Rectal smooth muscle tissue (tissue), 1 donor: ENCODE measurements around the gene KSR2.

Experiments
- H3K27ac ChIP-seq: one replicate; pipeline ENCODE4 v1.7.0; 2013; ENCODE audit warnings: low read depth, low read length, inconsistent platforms
- H3K27me3 ChIP-seq: one replicate; pipeline ENCODE4 v1.7.0; 2013; ENCODE audit warnings: low read length; ENCODE audit not compliant: control insufficient read depth, insufficient read depth
- H3K36me3 ChIP-seq: one replicate; pipeline ENCODE4 v1.7.0; 2013; ENCODE audit warnings: low read length; ENCODE audit not compliant: control insufficient read depth, insufficient read depth
- H3K4me1 ChIP-seq: one replicate; pipeline ENCODE4 v1.7.0; 2013; ENCODE audit warnings: low read length; ENCODE audit not compliant: control insufficient read depth, insufficient read depth
- H3K4me3 ChIP-seq: one replicate; pipeline ENCODE4 v1.7.0; 2013; ENCODE audit warnings: low read length
- H3K9ac ChIP-seq: one replicate; pipeline ENCODE4 v1.7.0; 2013; ENCODE audit warnings: low read length

Gene KSR2

GRCh38 chr12:117699575-117699974, 269.2 kb downstream of the KSR2 start:
- H3K27ac ChIP-seq, result no peak overlapping the region
- no peaks in the 10 kb centered on the region for H3K27me3 ChIP-seq
- H3K4me1 ChIP-seq, result no peaks in the 10 kb centered on the region
- no peaks in the 10 kb centered on the region for H3K36me3 ChIP-seq
- no peak overlapping the region for H3K9ac ChIP-seq
- no peak overlapping the region for H3K4me3 ChIP-seq

DNA sequence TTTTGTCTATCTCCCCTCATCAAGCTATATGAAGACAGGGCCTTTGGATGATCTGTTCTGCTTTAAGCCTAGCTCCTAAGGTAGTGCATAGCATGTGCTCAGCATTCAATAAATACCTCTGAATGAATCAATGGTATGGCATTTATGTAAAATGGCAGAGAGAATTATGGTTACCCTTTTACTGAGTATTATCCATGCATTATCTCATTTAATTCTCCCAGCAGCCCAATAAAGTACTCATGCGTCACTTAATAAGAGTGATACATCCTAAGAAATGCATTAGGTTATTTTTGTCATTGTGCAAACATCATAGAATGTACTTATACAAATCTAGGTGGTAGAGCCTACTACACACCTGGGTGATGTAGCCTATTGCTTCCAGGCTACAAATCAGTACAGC, 269.7 kb downstream of the KSR2 start:
- Histone ChIP-seq H3K36me3 (no peaks in the 10 kb centered on the region), H3K27ac (no peak overlapping the region), H3K9ac (no peak overlapping the region), H3K4me3 (no peak overlapping the region), H3K4me1 (no peaks in the 10 kb centered on the region), H3K27me3 (no peaks in the 10 kb centered on the region)

DNA sequence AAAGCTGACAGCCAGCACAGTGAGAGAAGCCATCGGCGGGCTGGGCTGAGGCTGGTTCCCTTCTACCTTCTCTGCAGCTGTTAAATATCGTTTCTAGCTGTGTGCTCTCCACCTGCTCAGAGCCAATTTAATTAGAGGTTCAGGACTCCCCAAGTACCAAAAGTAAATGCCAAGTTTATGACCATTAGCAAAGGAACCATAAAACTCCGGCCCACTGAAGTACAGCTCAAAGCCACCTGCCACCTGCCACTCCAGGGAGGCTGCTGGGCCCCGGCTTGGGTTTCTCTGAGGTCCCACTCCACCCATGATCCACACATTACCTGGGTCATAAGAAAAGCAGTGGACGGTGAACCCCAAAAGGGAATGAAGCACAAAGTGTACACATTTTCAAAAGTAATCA, 272.8 kb downstream of the KSR2 start:
- H3K4me3 ChIP-seq, result no peak overlapping the region
- H3K4me1 ChIP-seq, result no peaks in the 10 kb centered on the region
- no peak overlapping the region for H3K9ac ChIP-seq
- H3K27ac ChIP-seq, result no peak overlapping the region
- no peaks in the 10 kb centered on the region for H3K27me3 ChIP-seq
- no peaks in the 10 kb centered on the region for H3K36me3 ChIP-seq

DNA sequence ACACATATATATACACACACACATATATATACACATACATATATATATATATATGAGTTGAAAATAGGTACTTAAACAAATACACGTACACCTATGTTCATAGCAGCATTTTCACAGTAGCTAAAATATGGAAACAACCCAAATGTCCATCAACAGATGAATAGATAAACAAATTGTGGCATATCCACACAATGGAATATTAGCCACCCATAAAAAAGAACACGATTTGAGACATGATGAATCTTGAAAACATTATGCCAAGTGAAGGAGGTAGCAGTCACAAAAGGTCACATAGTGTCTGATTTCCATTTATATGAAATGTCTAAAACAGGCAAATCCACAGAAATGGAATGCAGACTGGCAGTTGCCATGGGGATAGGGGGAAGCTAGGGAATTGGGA, 276.3 kb downstream of the KSR2 start:
- H3K27ac ChIP-seq, result no peak overlapping the region
- H3K27me3 ChIP-seq, result no peaks in the 10 kb centered on the region
- no peak overlapping the region for H3K9ac ChIP-seq
- no peaks in the 10 kb centered on the region for H3K36me3 ChIP-seq
- no peaks in the 10 kb centered on the region for H3K4me1 ChIP-seq
- no peak overlapping the region for H3K4me3 ChIP-seq

DNA sequence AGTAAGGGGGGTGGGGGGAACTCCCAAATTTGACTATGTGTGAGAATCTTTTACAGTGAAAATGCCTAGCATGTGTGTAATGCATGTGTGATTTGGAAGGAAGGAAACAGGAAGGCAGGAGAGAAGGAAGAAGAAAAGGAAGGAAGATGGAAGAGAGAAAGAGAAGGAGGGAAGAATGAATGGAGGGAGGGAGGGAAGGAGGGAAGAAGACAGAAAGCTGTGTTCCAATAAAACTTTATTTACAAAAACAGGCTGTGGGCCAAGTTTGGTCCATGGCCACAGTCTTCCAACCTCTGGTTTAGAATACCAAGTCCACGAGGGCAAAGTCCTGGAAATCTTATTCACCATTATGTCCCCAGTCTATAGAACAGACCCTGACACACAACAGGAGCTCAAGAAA, 278.9 kb downstream of the KSR2 start:
- no peaks in the 10 kb centered on the region for H3K27me3 ChIP-seq
- no peak overlapping the region for H3K9ac ChIP-seq
- H3K27ac ChIP-seq, result no peak overlapping the region
- no peaks in the 10 kb centered on the region for H3K4me1 ChIP-seq
- no peaks in the 10 kb centered on the region for H3K36me3 ChIP-seq
- no peak overlapping the region for H3K4me3 ChIP-seq

DNA sequence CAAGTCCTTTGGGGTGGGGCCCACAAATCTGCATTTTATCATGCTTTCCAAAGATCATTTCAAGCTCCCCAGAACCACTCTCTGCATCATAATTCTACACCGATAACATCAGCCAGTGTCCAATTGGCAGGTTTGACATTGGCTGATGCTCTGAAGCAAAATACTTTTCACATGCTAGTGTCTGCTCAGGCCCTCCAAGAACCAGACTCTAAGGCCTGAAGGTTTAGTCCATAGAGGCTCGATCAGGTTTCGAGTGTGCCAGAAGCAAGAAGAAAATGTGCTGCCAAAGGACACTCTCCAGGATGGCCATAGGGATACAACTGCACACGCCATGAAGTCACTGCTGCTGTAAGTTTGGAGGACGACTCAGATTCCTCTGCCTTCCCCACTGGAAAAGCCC, 280.3 kb downstream of the KSR2 start:
- H3K9ac ChIP-seq, result no peak overlapping the region
- no peaks in the 10 kb centered on the region for H3K4me1 ChIP-seq
- no peaks in the 10 kb centered on the region for H3K27me3 ChIP-seq
- H3K36me3 ChIP-seq, result no peaks in the 10 kb centered on the region
- H3K4me3 ChIP-seq, result no peak overlapping the region
- no peak overlapping the region for H3K27ac ChIP-seq

GRCh38 chr12:117686911-117687377, 281.8 kb downstream of the KSR2 start:
- H3K4me1 ChIP-seq, result no peaks in the 10 kb centered on the region
- H3K27ac ChIP-seq, result no peak overlapping the region
- no peaks in the 10 kb centered on the region for H3K27me3 ChIP-seq
- no peaks in the 10 kb centered on the region for H3K36me3 ChIP-seq
- H3K4me3 ChIP-seq, result no peak overlapping the region
- H3K9ac ChIP-seq, result no peak overlapping the region

GRCh38 chr12:117686210-117686609, 282.6 kb downstream of the KSR2 start:
- no peak overlapping the region for H3K27ac ChIP-seq
- H3K9ac ChIP-seq, result no peak overlapping the region
- H3K4me1 ChIP-seq, result no peaks in the 10 kb centered on the region
- no peak overlapping the region for H3K4me3 ChIP-seq
- no peaks in the 10 kb centered on the region for H3K27me3 ChIP-seq
- no peaks in the 10 kb centered on the region for H3K36me3 ChIP-seq

DNA sequence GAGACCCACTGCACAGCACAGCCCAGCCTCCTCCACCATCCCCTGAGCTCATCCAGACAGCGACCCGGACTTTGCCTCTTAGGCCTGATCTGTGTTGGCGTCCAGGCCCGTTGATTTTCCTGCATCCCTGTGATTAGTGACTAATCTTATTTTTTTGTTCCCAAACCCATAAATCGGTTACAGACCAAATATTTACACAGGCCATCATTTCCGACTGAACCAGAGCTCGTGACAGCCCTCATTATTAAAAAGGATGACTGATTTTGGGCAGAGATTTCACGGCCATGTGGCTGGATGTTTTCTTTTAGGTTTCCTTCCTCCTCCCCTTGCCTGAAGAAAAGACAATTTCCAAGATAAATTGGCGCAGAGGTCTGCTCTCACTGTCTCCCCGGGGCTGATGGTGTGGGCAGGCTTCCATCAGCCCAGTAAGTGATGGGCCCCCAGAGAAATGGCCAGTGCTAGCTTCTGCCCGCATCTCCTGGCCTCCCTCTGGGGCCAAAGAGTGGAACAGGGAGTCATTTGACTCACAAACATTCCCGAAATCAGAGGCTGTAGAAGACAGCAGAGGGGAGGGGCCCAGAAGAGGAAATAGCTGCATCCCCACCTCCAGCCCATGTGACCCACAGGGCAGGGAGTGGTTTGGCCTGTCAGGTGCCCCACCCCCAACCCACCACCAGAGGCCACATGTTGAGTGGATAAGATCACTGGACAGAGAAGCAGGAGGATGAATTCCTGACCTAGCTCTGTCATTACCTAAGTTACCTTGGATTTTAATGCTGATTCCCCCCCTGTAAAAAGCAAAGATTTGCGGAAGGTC, 283.5 kb downstream of the KSR2 start:
- no peak overlapping the region for H3K4me3 ChIP-seq
- no peaks in the 10 kb centered on the region for H3K27me3 ChIP-seq
- no peaks in the 10 kb centered on the region for H3K4me1 ChIP-seq
- H3K27ac ChIP-seq, result no peak overlapping the region
- no peak overlapping the region for H3K9ac ChIP-seq
- H3K36me3 ChIP-seq, result no peaks in the 10 kb centered on the region

- no peaks in the 10 kb centered on the region for H3K36me3 ChIP-seq
- H3K27me3 ChIP-seq, result no peaks in the 10 kb centered on the region
- no peaks in the 10 kb centered on the region for H3K4me1 ChIP-seq
- no peak overlapping the region for H3K27ac ChIP-seq
- no peak overlapping the region for H3K4me3 ChIP-seq
- H3K9ac ChIP-seq, result no peak overlapping the region
Measured at GRCh38 chr12:117684471-117684870, 284.3 kb downstream of the KSR2 start.

GRCh38 chr12:117680312-117680711, 288.5 kb downstream of the KSR2 start:
- Histone ChIP-seq H3K27ac (no peak overlapping the region), H3K4me3 (no peak overlapping the region), H3K4me1 (no peaks in the 10 kb centered on the region), H3K9ac (no peak overlapping the region), H3K27me3 (no peaks in the 10 kb centered on the region), H3K36me3 (no peaks in the 10 kb centered on the region)

DNA sequence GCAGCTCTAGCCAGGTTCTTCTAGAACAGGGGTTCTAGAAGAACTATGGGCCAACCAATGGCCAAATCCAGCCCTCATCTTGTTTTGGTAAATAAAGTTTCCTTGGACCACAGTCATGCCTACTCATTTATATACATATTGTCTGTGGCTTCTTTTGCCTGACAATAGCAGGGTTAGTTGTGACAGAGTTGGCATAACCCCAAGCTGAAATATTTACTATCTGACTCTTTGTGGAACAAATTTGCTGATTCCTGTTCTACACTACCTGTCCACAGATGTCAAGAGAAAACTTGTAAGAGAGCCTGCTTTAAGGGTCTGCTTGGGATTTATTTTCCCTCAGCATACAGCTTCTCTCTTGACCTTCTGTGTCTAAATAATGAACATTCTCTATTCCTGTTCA, 289.0 kb downstream of the KSR2 start:
- no peaks in the 10 kb centered on the region for H3K27me3 ChIP-seq
- H3K4me1 ChIP-seq, result no peaks in the 10 kb centered on the region
- H3K27ac ChIP-seq, result no peak overlapping the region
- H3K9ac ChIP-seq, result no peak overlapping the region
- no peaks in the 10 kb centered on the region for H3K36me3 ChIP-seq
- H3K4me3 ChIP-seq, result no peak overlapping the region

GRCh38 chr12:117674763-117675162, 294.0 kb downstream of the KSR2 start:
- no peaks in the 10 kb centered on the region for H3K36me3 ChIP-seq
- H3K4me3 ChIP-seq, result no peak overlapping the region
- H3K27me3 ChIP-seq, result no peaks in the 10 kb centered on the region
- no peak overlapping the region for H3K27ac ChIP-seq
- H3K9ac ChIP-seq, result no peak overlapping the region
- no peaks in the 10 kb centered on the region for H3K4me1 ChIP-seq
